Stimulated activated naive CD8-positive, alpha-beta T cell treated with anti-CD3 and anti-CD28 coated beads, Interleukin-15, Interleukin-2, amounts not matched to agents 100 ng/mL and 50 ng/mL, for 24 hours (primary cell): ENCODE measurements around the gene THADA.
"Not testable (repeated sequence)": the region's sequence is repeated elsewhere in the genome, so short reads cannot be mapped to it uniquely, and the experiment has no call there.

Experiments
- H3K27ac Mint-ChIP-seq: one replicate; pipeline ENCODE4 v1.8.0; 2021; ENCODE audit warnings: mild to moderate bottlenecking, mixed read lengths
- H3K27me3 Mint-ChIP-seq: one replicate; pipeline ENCODE4 v1.8.0; 2021; ENCODE audit warnings: mixed read lengths
- H3K36me3 Mint-ChIP-seq: one replicate; pipeline ENCODE4 v1.8.0; 2021; ENCODE audit warnings: low read depth, mixed read lengths
- H3K4me1 Mint-ChIP-seq: one replicate; pipeline ENCODE4 v1.8.0; 2021; ENCODE audit warnings: low read depth, mixed read lengths
- H3K4me3 Mint-ChIP-seq: one replicate; pipeline ENCODE4 v1.8.0; 2021; ENCODE audit warnings: mild to moderate bottlenecking, mixed read lengths
- H3K9me3 Mint-ChIP-seq: one replicate; pipeline ENCODE4 v1.8.0; 2021; ENCODE audit warnings: mixed read lengths

The THADA gene, protein sequence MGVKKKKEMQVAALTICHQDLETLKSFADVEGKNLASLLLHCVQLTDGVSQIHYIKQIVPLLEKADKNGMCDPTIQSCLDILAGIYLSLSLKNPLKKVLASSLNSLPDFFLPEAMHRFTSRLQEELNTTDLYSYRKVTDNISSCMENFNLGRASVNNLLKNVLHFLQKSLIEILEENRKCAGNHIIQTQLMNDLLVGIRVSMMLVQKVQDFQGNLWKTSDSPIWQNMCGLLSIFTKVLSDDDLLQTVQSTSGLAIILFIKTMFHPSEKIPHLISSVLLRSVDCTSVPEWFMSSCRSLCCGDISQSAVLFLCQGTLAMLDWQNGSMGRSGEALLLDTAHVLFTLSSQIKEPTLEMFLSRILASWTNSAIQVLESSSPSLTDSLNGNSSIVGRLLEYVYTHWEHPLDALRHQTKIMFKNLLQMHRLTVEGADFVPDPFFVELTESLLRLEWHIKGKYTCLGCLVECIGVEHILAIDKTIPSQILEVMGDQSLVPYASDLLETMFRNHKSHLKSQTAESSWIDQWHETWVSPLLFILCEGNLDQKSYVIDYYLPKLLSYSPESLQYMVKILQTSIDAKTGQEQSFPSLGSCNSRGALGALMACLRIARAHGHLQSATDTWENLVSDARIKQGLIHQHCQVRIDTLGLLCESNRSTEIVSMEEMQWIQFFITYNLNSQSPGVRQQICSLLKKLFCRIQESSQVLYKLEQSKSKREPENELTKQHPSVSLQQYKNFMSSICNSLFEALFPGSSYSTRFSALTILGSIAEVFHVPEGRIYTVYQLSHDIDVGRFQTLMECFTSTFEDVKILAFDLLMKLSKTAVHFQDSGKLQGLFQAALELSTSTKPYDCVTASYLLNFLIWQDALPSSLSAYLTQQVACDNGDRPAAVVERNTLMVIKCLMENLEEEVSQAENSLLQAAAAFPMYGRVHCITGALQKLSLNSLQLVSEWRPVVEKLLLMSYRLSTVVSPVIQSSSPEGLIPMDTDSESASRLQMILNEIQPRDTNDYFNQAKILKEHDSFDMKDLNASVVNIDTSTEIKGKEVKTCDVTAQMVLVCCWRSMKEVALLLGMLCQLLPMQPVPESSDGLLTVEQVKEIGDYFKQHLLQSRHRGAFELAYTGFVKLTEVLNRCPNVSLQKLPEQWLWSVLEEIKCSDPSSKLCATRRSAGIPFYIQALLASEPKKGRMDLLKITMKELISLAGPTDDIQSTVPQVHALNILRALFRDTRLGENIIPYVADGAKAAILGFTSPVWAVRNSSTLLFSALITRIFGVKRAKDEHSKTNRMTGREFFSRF (N-terminal part only)

DNA sequence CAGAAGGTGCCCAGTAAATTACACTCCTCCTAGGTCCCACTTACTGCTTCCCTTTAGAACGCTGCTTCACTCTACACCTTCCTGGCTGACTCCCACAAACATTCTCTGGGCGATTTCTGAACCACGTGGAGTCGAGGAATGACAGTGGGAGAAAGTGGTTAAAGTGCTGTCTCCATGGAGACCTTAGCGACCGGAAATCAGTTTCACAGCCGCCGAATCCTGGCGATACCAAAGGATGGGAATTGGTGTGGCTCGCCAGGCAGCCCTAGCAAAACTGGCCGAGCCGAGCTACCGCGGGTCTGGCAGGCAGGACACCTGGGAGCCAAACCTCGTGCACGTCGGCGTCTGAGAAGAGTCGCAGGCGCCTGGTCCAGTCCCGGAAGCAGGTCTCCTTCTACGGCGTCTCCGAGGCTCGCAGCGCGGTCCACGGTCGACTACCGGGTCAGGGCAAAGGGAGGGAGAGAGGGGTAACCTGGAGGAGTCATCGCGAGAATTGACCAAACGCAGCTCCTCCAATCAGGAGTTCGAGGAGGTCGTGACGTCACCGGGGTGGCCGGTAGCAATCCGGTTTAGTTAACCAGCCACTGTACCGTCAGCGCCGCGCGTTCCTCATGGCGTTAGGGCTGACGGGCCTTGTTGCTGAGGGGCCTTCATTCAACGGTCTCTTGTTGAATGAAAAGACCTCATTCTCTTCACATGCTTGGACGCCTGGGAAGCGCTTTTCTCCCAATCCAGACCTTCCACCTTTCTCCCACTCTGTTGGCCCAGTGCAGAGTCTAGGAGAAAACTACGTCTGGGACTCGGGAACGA is at the start of gene THADA:
Gene THADA (minus strand): TSS at position 436 of the 810 bp plus-strand sequence. CDS start 3,646 bp downstream, outside the sequence.
- Mint-ChIP-seq H3K4me1 (peaks cover 41% of the 10 kb centered on the region), H3K36me3 (peaks cover 35% of the 10 kb centered on the region), H3K4me3 (peak within 1 kb of the TSS; percentile 98), H3K9me3 (no peaks in the 10 kb centered on the region), H3K27me3 (peaks cover 3% of the 10 kb centered on the region), H3K27ac (peak within 1 kb of the TSS; percentile 97)

DNA sequence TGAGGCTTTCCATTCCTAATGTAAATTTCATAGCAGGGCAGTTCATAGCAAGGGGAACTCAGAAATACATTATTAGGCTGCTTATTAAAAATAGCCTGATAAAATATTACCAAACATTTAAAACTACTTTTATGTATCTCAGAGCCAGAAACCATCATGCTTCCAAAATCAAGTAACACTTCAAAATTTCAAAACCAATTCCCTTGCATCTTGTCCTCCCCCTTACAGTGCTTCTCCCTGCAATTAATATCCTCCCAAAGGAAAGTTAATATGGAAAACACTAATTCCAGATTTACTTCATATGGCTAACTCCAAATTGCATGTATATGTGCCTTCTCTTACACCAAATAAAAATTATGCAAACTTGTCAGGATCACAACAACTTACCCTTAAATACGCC is 47.8 kb upstream of the THADA start:
- H3K9me3 Mint-ChIP-seq: no peaks in the 10 kb centered on the region
- no peak overlapping the region for H3K4me3 Mint-ChIP-seq
- no peaks in the 10 kb centered on the region for H3K36me3 Mint-ChIP-seq
- H3K4me1 Mint-ChIP-seq: no peaks in the 10 kb centered on the region
- no peak overlapping the region for H3K27ac Mint-ChIP-seq
- H3K27me3 Mint-ChIP-seq: peaks cover 8% of the 10 kb centered on the region

DNA sequence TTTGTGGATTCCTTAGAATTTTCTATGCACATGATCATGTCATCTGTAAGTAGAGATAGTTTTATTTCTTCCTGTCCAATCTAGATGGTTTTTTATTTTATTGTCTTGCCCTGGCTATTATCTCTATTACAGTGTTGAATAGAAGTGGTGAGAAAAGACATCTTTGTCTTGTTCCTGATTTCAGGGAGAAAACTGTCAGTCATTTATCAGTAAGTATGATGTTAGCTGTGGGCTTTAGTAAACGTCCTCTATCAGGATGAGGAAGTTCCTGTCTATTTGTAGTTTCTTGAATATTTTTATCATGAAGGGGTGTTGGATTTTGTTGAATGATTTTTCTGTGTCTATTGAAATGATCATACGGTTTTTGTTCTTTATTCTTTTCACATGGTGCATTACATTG is 46.5 kb upstream of the THADA start:
- H3K9me3 Mint-ChIP-seq: no peaks in the 10 kb centered on the region
- H3K36me3 Mint-ChIP-seq: no peaks in the 10 kb centered on the region
- peaks cover 15% of the 10 kb centered on the region for H3K27me3 Mint-ChIP-seq
- H3K4me3 Mint-ChIP-seq: no peak overlapping the region
- no peak overlapping the region for H3K27ac Mint-ChIP-seq
- peaks cover 6% of the 10 kb centered on the region for H3K4me1 Mint-ChIP-seq

DNA sequence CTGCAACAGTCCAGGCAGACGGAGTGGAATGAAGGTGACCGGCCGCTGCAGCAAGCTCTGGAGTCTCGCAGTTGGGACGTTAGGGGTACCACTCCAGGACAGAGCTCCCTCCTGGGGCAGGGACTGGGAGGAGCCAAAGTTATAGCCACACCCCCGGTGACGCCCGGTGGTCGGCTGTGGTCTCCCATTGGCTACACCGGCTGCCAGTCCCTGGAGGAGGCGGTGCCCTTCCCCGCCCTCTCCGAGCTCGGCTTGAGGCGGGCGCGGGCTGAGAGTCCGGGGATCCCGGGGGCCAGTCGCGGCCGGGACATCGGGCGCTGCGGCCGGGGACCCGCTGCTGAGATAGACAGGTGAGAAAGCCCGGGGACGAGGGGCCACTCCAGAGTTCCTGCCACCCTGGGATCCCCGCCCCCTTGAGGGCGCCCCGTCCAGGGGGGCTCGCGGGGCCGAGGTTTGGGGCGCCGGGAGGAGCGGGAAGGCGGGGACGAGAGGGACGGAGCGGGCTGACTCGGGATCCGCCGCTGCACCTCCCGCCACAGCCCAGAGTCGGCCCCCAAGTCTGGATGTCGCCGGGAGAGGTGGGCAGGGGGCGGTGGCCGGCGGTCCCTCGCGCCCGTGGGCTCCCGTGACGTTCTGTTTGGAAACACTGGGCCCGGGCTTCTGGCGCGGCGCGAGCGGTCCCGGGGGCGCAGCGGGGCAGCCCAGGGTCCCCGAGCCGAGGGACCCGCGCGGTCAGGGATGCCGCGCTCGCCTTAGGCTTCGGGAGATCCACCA is 41.4 kb upstream of the THADA start, which contains the start of gene PLEKHH2:
Gene PLEKHH2 (plus strand): TSS at position 231 of the 774 bp plus-strand sequence. CDS start 7,414 bp downstream, outside the sequence.
- Mint-ChIP-seq H3K27me3 (peaks cover 34% of the 10 kb centered on the region), H3K4me1 (peaks cover 17% of the 10 kb centered on the region), H3K27ac (peak within 1 kb of the TSS; percentile 53), H3K36me3 (no peaks in the 10 kb centered on the region), H3K4me3 (peak within 1 kb of the TSS; percentile 89), H3K9me3 (no peaks in the 10 kb centered on the region)

DNA sequence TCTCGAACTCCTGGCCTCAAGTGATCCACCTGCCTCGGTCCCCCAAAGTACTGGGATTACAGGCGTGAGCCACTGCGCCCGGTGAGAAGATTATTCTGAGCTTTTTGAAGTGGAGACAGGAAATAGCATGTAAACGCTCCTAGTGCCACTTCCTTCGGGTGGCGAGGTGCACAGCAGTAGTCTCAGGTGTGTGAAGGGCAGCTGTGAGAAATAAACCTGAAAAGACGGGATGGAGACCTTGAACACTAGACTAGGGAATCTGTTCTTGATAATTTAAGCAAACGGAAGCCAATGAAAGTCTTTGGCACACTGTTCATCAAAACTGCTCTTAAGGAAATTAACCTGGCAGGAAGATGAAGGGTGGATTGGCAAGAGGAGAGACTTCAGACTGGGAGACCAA is 40.8 kb upstream of the THADA start:
- Mint-ChIP-seq H3K4me1 (peaks cover 17% of the 10 kb centered on the region), H3K27ac (peak overlapping the region; percentile 53), H3K27me3 (peaks cover 39% of the 10 kb centered on the region), H3K36me3 (no peaks in the 10 kb centered on the region), H3K9me3 (no peaks in the 10 kb centered on the region), H3K4me3 (peak overlapping the region; percentile 89)

DNA sequence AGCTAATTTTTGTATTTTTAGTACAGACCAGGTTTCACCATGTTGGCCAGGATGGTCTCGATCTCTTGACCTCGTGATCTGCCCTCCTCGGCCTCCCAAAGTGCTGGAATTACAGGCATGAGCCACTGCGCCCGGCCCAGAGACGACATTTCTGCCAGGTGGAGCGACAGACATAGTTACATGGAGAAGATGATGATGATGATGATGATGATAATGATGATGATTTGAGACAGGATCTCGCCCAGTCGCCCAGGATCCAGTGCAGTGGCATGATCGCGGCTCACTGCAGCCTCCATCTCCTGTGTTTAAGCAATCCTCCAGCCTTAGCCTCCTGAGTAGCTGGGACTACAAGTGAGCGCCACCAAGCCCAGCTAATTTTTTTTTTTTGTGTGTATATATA is 40.3 kb upstream of the THADA start:
- peak overlapping the region; percentile 37 for H3K4me3 Mint-ChIP-seq
- not testable (repeated sequence) for H3K27ac Mint-ChIP-seq, H3K9me3 Mint-ChIP-seq, H3K36me3 Mint-ChIP-seq
- peaks cover 17% of the 10 kb centered on the region for H3K4me1 Mint-ChIP-seq
- peaks cover 39% of the 10 kb centered on the region for H3K27me3 Mint-ChIP-seq

DNA sequence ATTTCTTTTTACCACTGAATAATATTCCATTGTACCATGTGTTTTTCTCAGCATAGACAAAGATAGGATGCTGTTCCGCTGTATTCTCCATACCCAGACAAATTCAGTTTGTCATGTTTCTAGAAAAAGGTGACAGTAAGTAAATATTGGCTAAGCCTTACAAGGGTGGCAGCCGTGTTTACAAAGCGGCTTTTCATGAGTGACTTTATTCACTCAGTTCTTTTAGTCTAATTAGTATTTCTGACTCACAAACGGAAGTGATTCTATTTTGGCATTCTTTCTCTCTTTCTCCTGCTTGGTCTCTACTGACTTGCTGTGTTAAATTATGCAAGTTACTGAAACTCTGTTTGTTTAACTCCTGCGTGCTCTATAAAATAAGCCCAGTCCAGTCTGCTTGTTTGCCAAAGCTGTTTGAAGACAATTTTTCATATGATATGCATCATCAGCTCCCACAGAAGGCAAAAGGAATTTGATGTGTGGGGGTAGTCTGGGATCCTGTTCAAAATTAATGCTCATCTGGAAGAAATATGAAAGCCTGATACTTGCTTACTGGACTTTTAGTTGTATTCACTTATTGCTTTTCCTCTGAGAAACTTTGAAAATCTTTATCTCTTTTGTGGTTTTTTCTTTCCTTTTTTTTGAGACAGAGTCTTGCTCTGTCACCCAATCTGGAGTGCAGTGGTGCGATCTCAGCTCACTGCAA is 38.9 kb upstream of the THADA start:
- H3K9me3 Mint-ChIP-seq: no peaks in the 10 kb centered on the region
- no peak overlapping the region for H3K27ac Mint-ChIP-seq
- H3K4me3 Mint-ChIP-seq: no peak overlapping the region
- H3K36me3 Mint-ChIP-seq: no peaks in the 10 kb centered on the region
- H3K4me1 Mint-ChIP-seq: peaks cover 17% of the 10 kb centered on the region
- peaks cover 39% of the 10 kb centered on the region for H3K27me3 Mint-ChIP-seq

DNA sequence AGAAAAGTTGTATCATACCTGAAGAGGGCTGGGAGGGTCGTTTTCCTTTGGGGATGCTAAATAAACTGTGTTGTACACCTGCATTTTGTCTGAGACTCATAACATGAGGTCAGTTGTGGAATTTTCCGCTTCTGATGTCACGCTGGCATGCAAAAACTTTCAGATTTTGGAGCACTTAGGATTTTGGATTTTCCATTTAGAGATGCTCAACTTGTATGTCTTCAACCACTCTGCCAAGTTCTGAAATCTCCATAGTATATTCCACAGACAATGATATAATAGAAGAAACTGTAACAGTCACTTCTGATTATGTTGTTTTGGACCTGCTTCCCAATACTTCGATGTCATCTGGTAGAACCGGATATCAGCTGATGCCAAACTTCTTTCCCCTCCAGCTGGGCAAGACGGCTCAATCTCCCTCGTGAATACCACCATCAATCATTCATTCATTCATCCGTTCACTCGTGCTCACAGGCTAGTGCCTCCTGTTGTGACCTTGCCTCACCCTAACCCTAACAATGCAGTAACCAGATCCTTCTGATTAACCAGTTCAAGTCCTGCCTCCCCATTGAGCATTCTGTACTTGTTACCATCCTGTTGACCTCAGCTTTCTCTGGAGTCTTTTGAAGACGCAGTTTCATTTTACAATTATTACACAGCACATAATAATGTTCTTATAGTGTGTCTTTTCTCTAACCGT is 35.9 kb upstream of the THADA start:
- Mint-ChIP-seq H3K27me3 (peaks cover 35% of the 10 kb centered on the region), H3K4me3 (no peak overlapping the region), H3K36me3 (no peaks in the 10 kb centered on the region), H3K9me3 (no peaks in the 10 kb centered on the region), H3K4me1 (peaks cover 9% of the 10 kb centered on the region), H3K27ac (no peak overlapping the region)

DNA sequence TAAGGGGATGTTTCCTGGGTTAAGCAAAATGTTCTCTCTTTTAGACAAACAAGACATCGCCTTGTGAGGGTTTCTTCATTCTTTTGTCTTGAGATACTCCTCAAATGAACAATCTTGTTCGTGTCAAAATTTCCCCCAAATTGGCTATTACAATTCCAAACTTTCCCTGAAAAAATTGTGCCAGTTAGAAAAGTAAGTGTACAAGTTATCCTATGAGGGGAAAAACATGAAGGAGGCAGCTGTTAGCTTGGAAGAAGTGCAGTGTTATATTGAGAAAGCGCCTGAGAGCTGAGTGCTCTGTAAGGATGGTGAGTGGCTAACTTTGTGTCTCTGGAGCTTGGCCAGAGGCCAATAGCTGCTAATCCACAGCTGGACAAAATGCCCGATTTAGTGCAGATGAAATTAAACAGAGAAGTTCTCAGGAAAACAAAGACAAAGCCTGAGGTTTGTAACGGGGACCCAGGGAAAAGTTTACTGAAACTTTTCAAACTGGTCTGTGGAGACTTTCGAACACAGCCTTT is 27.2 kb upstream of the THADA start:
- H3K4me3 Mint-ChIP-seq: no peak overlapping the region
- H3K27me3 Mint-ChIP-seq: peaks cover 20% of the 10 kb centered on the region
- no peak overlapping the region for H3K27ac Mint-ChIP-seq

DNA sequence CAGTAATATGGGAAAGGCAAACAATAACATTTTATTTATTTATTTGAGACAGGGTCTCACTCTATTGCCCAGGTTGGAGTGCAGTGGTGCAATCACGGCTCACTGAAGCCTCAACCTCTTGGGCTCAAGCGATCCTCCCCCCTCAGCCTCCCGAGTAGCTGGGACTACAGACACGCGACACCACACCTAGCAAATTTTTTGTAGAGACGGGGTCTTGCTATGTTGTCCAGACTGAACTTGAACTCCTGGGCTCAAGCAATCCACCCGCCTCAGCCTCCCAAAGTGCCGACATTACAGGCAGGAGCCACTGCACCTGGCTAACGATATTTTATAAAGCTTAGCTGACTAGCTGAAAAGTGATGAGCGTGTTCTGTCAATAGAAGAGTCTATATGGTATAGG is 23.7 kb upstream of the THADA start:
- Mint-ChIP-seq H3K4me1 (no peaks in the 10 kb centered on the region), H3K4me3 (no peak overlapping the region), H3K27me3 (peaks cover 23% of the 10 kb centered on the region), H3K9me3 (no peaks in the 10 kb centered on the region), H3K27ac (no peak overlapping the region), H3K36me3 (no peaks in the 10 kb centered on the region)

More for the DNA sequence above, 27.2 kb upstream of the THADA start:
- no peaks in the 10 kb centered on the region for H3K9me3 Mint-ChIP-seq
- H3K4me1 Mint-ChIP-seq: no peaks in the 10 kb centered on the region
- no peaks in the 10 kb centered on the region for H3K36me3 Mint-ChIP-seq

DNA sequence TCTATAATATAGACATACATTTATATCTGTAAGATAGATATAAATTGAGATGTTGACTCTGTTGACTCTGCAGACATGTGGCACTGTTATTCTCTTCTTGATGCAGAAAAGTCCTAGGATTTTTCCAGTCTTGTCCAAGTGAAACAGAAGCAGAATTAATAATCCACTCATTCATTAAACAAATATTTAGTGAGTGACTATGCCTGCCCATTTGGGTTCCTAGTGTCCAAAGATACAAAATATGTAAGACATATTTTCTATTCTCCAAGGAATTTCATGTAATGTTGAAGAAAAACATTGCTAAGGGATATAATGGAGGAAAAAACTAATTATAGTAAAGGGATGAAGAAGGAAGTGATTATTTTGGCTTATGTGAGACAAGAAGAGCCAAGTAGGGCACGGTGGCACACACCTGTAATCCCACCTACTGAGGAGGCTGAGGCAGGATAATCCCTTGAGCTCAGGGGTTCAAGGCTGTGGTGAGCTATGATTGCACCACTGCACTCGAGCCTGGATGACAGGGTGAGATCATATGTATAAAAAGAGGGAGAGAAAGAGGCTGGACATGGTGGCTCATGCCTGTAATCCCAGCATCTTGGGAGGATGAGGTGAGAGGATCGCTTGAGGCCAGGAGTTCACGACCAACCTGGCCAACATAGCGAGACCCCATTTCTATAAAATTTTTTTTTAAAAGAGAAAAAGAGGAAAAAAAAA is 21.3 kb upstream of the THADA start:
- H3K27ac Mint-ChIP-seq: no peak overlapping the region
- H3K4me3 Mint-ChIP-seq: no peak overlapping the region
- no peaks in the 10 kb centered on the region for H3K9me3 Mint-ChIP-seq
- H3K36me3 Mint-ChIP-seq: no peaks in the 10 kb centered on the region
- H3K27me3 Mint-ChIP-seq: peaks cover 14% of the 10 kb centered on the region
- H3K4me1 Mint-ChIP-seq: no peaks in the 10 kb centered on the region

DNA sequence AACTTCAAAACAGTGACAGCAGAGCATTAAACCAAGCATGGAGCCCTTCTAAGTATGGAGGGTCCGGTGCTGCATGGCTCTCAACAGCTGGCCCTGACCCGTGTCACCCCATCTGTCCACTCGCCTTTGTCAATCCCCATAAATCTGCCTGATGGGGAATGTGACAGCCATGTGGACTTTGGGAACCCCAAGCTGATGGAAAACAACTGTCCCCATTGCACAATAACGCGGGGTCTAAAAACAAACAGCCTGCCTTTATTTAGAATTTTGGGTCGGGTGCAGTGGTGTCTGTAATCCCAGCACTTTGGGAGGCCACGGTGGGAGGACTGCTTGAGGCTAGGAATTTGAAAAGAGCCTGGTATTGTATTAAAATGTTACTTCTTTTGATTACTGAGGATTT is 17.1 kb upstream of the THADA start:
- Mint-ChIP-seq H3K4me3 (no peak overlapping the region), H3K4me1 (no peaks in the 10 kb centered on the region), H3K9me3 (no peaks in the 10 kb centered on the region), H3K27me3 (peaks cover 7% of the 10 kb centered on the region), H3K27ac (no peak overlapping the region), H3K36me3 (no peaks in the 10 kb centered on the region)
